Measurements from ENCODE around the gene GK.
A peak's percentile ranks its signal among the peaks of the same experiment; 100 is the strongest.
"Not testable (repeated sequence)": the region's sequence is repeated elsewhere in the genome, so short reads cannot be mapped to it uniquely, and the experiment has no call there.

GK gene

DNA sequence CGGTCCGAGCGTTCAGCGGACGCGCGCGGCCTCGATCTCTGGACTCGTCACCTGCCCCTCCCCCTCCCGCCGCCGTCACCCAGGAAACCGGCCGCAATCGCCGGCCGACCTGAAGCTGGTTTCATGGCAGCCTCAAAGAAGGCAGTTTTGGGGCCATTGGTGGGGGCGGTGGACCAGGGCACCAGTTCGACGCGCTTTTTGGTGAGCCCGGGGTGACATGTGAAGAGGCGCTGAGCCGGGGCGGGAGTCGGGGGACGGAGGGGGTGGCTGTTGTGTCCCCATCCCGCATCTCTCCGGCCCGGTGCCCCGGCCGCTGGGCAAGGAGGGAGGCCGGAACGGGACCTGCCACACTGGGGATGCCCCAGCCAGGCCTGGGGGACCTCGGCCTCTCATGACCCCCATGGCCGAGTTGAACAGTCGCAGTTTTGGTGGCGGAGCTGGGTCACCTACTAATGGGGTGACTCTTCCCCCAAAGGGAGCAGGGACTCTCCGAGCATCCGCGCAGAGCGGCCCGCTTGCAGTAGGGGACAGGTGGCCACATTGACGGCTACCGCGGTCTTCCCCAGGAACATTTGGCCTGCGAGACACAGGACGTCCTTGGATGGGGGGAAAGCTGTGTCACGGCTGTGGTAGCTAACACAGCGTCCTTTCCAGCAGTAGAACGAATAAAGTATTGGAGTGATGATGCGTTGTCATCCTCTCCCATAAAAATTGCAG is at the start of gene GK:
GK (plus strand) TSS at position 9 of the 717 bp plus-strand sequence; CDS start at position 124, 115 bp downstream.
- DNase-seq (ENCODE audit: low read depth in 2 of 2): peak in 1 of 2 donors; percentile 0

- DNase-seq (ENCODE audit: low read depth in 2 of 2): no peak
Observed at GRCh38 chrX:30607155-30607554, 46.1 kb upstream of the GK start.

GRCh38 chrX:30610026-30610425 is 43.2 kb upstream of the GK start:
- no peak for DNase-seq (ENCODE audit: low read depth in 2 of 2)

DNA sequence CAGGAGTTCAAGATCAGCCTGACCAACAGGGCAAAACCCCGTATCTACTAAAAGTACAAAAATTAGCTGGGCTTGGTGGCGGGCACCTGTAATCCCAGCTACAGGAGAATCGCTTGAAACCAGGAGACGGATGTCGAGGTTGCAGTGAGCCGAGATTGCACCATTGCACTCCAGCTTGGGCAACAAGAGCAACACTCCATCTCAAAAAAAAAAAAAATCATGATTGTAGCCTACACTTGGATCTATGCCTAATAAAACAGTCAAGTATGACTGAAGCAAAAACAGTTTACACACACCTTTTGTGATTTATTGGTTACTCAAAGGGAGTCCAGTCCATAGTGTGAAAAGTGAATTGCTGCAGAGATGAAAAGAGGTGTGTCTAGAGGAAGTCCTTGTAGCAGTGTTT is 41.0 kb upstream of the GK start:
- DNase-seq (ENCODE audit: low read depth in 2 of 2): no peak

GRCh38 chrX:30613721-30614120 is 39.5 kb upstream of the GK start:
- no peak for DNase-seq (ENCODE audit: low read depth in 2 of 2)

DNA sequence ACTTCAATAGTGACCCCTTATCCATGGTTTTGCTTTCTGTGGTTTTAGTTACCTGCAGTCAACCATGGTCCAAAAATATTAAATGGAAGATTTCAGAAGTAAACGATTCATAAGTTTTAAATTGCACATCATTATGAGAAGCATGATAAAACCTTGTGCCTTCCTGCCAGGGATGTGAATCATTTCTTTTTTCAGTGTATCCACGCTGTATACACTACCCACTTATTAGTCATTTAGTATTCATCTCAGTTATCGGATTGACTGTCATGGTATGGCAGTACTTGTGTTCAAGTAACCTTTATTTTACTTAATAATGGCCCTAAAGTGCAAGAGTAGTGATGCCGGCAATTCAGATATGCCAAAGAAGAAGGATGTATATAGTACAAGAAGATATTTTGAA is 38.0 kb upstream of the GK start:
- no peak for DNase-seq (ENCODE audit: low read depth in 2 of 2)

DNA sequence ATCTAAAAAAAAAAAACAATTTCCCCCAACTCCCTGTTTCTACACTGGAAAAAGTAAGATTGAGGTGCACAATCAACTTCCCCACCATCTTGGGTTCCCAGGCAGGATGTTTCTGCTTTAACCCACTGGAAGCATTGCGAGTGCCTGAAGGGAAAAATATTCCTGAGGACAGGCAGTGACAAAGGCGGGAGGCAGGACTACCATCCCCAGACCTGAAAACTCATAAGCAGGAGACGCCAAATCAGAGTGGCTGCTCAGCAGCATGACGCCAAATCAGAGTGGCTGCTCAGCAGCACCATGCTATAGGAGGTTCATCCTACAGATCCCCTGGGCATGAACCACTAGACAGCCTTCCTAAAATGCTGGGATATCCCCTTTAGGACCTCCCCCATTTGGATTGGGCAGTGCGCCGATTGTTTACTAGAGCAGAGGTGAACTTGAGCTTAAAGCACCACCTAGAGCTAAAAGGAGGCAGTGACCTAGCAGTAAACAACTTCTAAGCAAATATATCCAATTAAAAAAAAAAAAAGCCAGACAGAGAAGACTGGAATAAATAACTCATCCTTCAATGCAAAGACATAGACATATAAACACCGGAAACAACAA is 35.0 kb upstream of the GK start:
- DNase-seq (ENCODE audit: low read depth in 2 of 2): no peak

GRCh38 chrX:30620125-30620524 is 33.1 kb upstream of the GK start:
- no peak for DNase-seq (ENCODE audit: low read depth in 2 of 2)

DNA sequence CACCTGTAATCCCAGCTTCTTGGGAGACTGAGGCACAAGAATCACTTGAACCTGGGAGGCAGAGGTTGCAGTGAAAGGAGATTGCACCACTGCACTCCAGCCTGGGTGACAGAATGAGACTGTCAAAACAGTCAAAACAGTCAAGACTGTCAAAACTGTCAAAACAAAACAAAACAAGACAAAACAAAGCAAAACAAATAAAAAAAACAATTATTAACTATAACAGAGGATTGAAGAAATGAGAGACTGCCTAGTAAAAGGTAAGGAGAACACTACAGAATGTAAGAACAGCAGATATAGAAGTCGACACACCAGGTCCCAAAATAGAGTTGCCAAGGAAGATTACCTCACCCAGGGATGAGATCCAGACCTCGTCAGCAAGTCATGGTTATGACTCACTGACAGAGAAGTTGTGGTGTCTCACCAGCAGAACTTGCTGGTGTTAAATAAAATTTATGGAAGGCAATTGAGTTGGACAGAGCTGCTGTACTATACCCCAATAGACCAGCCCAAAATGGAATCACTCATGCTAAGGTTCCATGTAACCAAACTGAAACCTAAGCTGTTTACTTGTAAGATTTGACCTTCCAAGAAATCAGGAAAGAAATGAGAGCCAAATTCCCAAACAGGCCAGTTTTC is 32.1 kb upstream of the GK start:
- no peak for DNase-seq (ENCODE audit: low read depth in 2 of 2)

- DNase-seq (ENCODE audit: low read depth in 2 of 2): no peak
Observed at GRCh38 chrX:30622361-30622760, 30.9 kb upstream of the GK start.

GRCh38 chrX:30626402-30626801 is 26.8 kb upstream of the GK start:
- no peak for DNase-seq (ENCODE audit: low read depth in 2 of 2)

- no peak for DNase-seq (ENCODE audit: low read depth in 2 of 2)
Observed at GRCh38 chrX:30627818-30628652, 25.2 kb upstream of the GK start.

- not testable (repeated sequence) for DNase-seq (ENCODE audit: low read depth in 2 of 2)
Observed at GRCh38 chrX:30634070-30634469, 19.2 kb upstream of the GK start.

DNA sequence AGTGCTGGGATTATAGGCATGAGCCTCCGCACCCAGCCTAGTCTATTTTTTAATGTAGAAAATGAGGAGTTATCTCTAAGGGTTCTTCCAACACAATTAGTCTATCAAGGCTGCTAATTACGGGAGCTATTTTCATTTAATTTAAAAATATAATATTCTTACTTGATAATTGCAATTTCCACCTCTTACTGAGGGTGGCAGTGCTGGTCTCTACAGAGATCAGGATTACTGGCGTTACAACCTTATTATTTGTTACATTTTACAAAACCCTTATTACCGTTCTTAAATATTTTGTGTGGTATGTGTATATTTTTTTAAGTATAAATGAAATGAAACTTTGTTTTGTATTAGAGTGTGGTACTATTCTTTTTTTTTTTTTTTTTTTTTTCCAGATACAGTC is 17.6 kb upstream of the GK start:
- DNase-seq (ENCODE audit: low read depth in 2 of 2): no peak

- DNase-seq (ENCODE audit: low read depth in 2 of 2): no peak
Observed at GRCh38 chrX:30637874-30638815, 15.1 kb upstream of the GK start.

GRCh38 chrX:30639702-30640101 is 13.5 kb upstream of the GK start:
- DNase-seq (ENCODE audit: low read depth in 2 of 2): not testable (repeated sequence)

- no peak for DNase-seq (ENCODE audit: low read depth in 2 of 2)
Observed at GRCh38 chrX:30642642-30643041, 10.6 kb upstream of the GK start.

DNA sequence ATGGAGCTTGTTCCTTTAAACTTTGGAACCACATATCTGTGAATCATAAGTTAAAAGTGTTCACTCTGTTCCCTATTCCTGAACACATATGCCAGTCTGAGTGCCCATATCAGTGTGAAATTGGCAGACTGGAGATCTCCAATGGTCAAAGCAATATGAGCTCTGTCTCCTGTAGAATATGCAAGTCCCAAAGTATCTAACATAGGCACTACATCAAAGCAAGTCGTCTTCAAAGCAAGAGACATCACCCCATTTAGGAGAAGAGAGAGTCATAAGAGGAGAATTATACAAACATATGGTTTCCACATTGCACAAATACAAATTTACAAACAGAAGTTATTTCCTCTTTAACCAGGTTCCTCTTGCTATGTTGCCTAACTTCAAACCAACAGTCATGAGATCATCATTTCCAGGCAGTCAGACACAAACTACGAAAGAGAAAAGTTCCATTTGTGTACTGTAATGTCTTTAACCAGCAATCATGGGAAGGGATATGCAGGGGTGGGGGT is 9.9 kb upstream of the GK start:
- no peak for DNase-seq (ENCODE audit: low read depth in 2 of 2)

GRCh38 chrX:30649859-30650258 is 3.4 kb upstream of the GK start:
- no peak for DNase-seq (ENCODE audit: low read depth in 2 of 2)

DNA sequence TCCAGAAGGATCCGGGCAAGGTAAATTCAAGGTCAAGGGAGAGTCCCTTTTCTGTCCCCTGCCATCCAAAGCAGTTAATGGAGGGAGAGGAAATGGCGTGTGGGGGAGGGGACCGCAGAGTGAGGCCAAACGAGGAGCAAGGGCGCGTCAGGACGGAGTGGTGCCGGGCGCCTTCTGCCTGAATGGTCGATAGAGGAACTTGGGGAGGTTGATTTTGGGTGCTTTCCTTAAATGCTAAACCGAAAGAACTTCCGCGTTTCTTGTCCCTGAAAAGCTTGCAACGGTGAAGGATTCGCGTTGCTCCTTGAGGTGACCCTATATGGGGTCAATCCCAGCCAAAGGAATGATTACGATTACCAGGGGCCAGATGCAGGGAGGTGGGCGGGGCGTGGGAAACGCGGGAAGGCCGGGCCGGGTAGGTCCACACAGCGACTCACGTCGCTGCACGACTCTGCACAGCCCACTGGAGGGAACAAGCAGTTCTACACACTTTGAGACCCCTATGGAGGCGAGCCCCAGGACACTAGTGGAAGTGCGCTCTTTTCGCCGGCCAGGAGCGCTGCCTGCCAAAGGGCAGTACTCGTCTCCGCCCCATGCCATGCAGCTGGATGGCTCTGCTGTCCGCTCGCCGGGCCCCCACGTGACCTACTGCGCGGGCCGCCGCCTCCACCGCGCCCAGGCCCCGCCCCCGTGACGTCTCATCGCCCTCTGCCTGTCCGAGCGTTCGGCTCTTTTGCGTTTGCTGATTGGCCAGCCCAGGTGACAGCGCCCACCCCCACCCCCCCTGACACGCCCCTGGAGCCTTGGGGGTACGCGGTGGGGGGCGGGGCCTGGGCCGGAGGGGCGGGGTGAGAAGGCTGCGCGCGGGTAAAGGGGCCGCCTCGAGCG is 452 bp upstream of the GK start:
- DNase-seq (ENCODE audit: low read depth in 2 of 2): peak; percentile 76 to 80
